SK-N-SH (cell line): ENCODE data around the gene ADTRP.

ENCODE experiments used
- CHD2 ChIP-seq: fragments of 150-350 bp; IDR thresholded peaks from 2 replicates; pipeline ENCODE4 v1.6.1; 2018; ENCODE audit warnings: low read length; ENCODE audit not compliant: partially characterized antibody
- MXI1 ChIP-seq: IDR thresholded peaks from 2 replicates; pipeline ENCODE4 v1.6.1; 2012; ENCODE audit warnings: mild to moderate bottlenecking, low read depth, low read length, improper control_type of control experiment
- POLR2AphosphoS5 ChIP-seq: IDR thresholded peaks from 2 replicates; pipeline ENCODE4 v1.6.1; 2012; ENCODE audit warnings: low read depth, low read length
- TF ChIP-seq, protein P1 (sequence below): fragments of 200-600 bp; sonication (generic); IDR thresholded peaks from 2 replicates; pipeline ENCODE4 v1.6.1; 2017; ENCODE audit warnings: antibody characterized with exemption, mild to moderate bottlenecking, moderate library complexity

DNA sequence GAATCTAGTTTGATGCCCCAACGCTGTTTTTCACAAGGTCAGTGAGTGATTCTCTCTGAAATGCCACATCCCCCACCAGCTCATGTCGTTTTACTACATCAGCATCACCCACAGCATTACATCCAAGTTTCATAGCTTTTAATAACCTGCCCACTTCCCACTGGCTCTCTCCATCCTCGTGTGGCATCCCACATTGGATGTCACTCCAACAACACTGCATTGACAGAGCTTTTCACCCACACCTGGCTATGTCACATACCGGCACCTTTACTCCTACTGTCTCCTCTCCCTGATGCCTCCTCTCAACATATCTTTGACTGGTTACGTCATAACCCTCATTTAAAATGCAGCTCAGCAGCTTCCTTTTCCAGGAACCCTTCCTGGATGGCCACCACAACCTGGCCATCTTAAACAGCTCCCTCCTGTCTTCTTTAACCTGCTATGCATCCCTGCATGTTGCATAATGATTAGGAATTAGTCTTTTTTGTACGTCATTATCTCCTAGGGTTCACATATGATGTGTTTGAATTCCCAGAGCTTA, 5.0 kb upstream of the ADTRP start:
- TF ChIP-seq, protein P1, sequence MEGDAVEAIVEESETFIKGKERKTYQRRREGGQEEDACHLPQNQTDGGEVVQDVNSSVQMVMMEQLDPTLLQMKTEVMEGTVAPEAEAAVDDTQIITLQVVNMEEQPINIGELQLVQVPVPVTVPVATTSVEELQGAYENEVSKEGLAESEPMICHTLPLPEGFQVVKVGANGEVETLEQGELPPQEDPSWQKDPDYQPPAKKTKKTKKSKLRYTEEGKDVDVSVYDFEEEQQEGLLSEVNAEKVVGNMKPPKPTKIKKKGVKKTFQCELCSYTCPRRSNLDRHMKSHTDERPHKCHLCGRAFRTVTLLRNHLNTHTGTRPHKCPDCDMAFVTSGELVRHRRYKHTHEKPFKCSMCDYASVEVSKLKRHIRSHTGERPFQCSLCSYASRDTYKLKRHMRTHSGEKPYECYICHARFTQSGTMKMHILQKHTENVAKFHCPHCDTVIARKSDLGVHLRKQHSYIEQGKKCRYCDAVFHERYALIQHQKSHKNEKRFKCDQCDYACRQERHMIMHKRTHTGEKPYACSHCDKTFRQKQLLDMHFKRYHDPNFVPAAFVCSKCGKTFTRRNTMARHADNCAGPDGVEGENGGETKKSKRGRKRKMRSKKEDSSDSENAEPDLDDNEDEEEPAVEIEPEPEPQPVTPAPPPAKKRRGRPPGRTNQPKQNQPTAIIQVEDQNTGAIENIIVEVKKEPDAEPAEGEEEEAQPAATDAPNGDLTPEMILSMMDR = no peak
- TF ChIP-seq POLR2AphosphoS5 (no peak), CHD2 (no peak), MXI1 (no peak)
